ENCODE measurements around the gene ZNF500. TPM values are rescaled to one million over a fixed set of nuclear protein-coding genes. Genes with fewer than 3 reads are reported as not detected.
"Not testable (repeated sequence)": the region's sequence is repeated elsewhere in the genome, so short reads cannot be mapped to it uniquely, and the experiment has no call there.

The ZNF500 gene
- total and polyA plus RNA-seq, 2 donors = 9.9 to 14.4 TPM

- no peak overlapping the region for H3K27ac ChIP-seq (ENCODE audit: low read depth)
- DNase-seq (ENCODE audit: extremely low spot score) = no peak
- H3K4me1 ChIP-seq (ENCODE audit: insufficient read depth) = no peaks in the 10 kb centered on the region
- 80% methylated on average over 7 of the region's 7 CpGs for WGBS
- H3K36me3 ChIP-seq (ENCODE audit: insufficient read depth) = no peaks in the 10 kb centered on the region
- no peak overlapping the region for H3K4me3 ChIP-seq (ENCODE audit: low read depth, low read length)
Observed at GRCh38 chr16:4788910-4789309, 21.9 kb upstream of the ZNF500 start.

GRCh38 chr16:4788489-4788889 is 21.5 kb upstream of the ZNF500 start:
- Histone ChIP-seq H3K36me3 (ENCODE audit: insufficient read depth) (no peaks in the 10 kb centered on the region), H3K4me1 (ENCODE audit: insufficient read depth) (no peaks in the 10 kb centered on the region), H3K27ac (ENCODE audit: low read depth) (no peak overlapping the region), H3K4me3 (ENCODE audit: low read depth, low read length) (no peak overlapping the region)
- no peak for DNase-seq (ENCODE audit: extremely low spot score)
- WGBS = 43% methylated on average over 9 of the region's 9 CpGs

GRCh38 chr16:4787627-4788482 is 20.9 kb upstream of the ZNF500 start, which contains the start of gene SEPTIN12:
SEPTIN12 (minus strand) TSS chr16:4788345; CDS start chr16:4787645, 700 bp downstream.
- Histone ChIP-seq H3K36me3 (ENCODE audit: insufficient read depth) (no peaks in the 10 kb centered on the region), H3K27ac (ENCODE audit: low read depth) (no peak within 1 kb of the TSS), H3K4me1 (ENCODE audit: insufficient read depth) (no peaks in the 10 kb centered on the region), H3K4me3 (ENCODE audit: low read depth, low read length) (no peak within 1 kb of the TSS)
- DNase-seq (ENCODE audit: extremely low spot score) = no peak
- 71% methylated on average over 14 of the region's 14 CpGs for WGBS

GRCh38 chr16:4787068-4787467 is 20.1 kb upstream of the ZNF500 start:
- Histone ChIP-seq H3K27ac (ENCODE audit: low read depth) (no peak overlapping the region), H3K4me3 (ENCODE audit: low read depth, low read length) (no peak overlapping the region), H3K4me1 (ENCODE audit: insufficient read depth) (no peaks in the 10 kb centered on the region), H3K36me3 (ENCODE audit: insufficient read depth) (no peaks in the 10 kb centered on the region)
- WGBS = 96% methylated on average over 8 of the region's 8 CpGs
- DNase-seq (ENCODE audit: extremely low spot score) = no peak

- 93% methylated on average over 23 of the region's 23 CpGs for WGBS
- DNase-seq (ENCODE audit: extremely low spot score) = no peak
- H3K4me1 ChIP-seq (ENCODE audit: insufficient read depth) = no peaks in the 10 kb centered on the region
Observed at GRCh38 chr16:4785758-4786433, 18.9 kb upstream of the ZNF500 start.

GRCh38 chr16:4784444-4784987 is 17.6 kb upstream of the ZNF500 start:
- not testable (repeated sequence) for H3K4me1 ChIP-seq (ENCODE audit: insufficient read depth); DNase-seq (ENCODE audit: extremely low spot score); H3K36me3 ChIP-seq (ENCODE audit: insufficient read depth); H3K27ac ChIP-seq (ENCODE audit: low read depth); H3K4me3 ChIP-seq (ENCODE audit: low read depth, low read length)
- 91% methylated on average over 14 of the region's 14 CpGs for WGBS

More at GRCh38 chr16:4785758-4786433, 18.9 kb upstream of the ZNF500 start:
- Histone ChIP-seq H3K36me3 (ENCODE audit: insufficient read depth) (no peaks in the 10 kb centered on the region), H3K4me3 (ENCODE audit: low read depth, low read length) (no peak overlapping the region), H3K27ac (ENCODE audit: low read depth) (no peak overlapping the region)

- 68% methylated on average over 16 of the region's 16 CpGs for WGBS
- DNase-seq (ENCODE audit: extremely low spot score) = no peak
- H3K27ac ChIP-seq (ENCODE audit: low read depth) = no peak overlapping the region
- H3K4me1 ChIP-seq (ENCODE audit: insufficient read depth) = no peaks in the 10 kb centered on the region
- no peak overlapping the region for H3K4me3 ChIP-seq (ENCODE audit: low read depth, low read length)
- no peaks in the 10 kb centered on the region for H3K36me3 ChIP-seq (ENCODE audit: insufficient read depth)
Observed at GRCh38 chr16:4783951-4784336, 17.0 kb upstream of the ZNF500 start.

- 86% methylated on average over 25 of the region's 25 CpGs for whole genome bisulfite sequencing
- Histone ChIP-seq H3K27ac (ENCODE audit: low read depth) (no peak overlapping the region), H3K4me1 (ENCODE audit: insufficient read depth) (no peaks in the 10 kb centered on the region), H3K36me3 (ENCODE audit: insufficient read depth) (no peaks in the 10 kb centered on the region), H3K4me3 (ENCODE audit: low read depth, low read length) (no peak overlapping the region)
- DNase-seq (ENCODE audit: extremely low spot score) = no peak
Observed at GRCh38 chr16:4783251-4783950, 16.4 kb upstream of the ZNF500 start.

GRCh38 chr16:4780235-4780634 is 13.3 kb upstream of the ZNF500 start:
- Histone ChIP-seq H3K27ac (ENCODE audit: low read depth) (no peak overlapping the region), H3K36me3 (ENCODE audit: insufficient read depth) (no peaks in the 10 kb centered on the region), H3K4me1 (ENCODE audit: insufficient read depth) (no peaks in the 10 kb centered on the region), H3K4me3 (ENCODE audit: low read depth, low read length) (no peak overlapping the region)
- no peak for DNase-seq (ENCODE audit: extremely low spot score)
- WGBS = 69% methylated on average over 4 of the region's 4 CpGs

- Histone ChIP-seq H3K27ac (ENCODE audit: low read depth) (no peak overlapping the region), H3K36me3 (ENCODE audit: insufficient read depth) (no peaks in the 10 kb centered on the region), H3K4me1 (ENCODE audit: insufficient read depth) (no peaks in the 10 kb centered on the region), H3K4me3 (ENCODE audit: low read depth, low read length) (no peak overlapping the region)
- WGBS = 87% methylated on average over 5 of the region's 5 CpGs
- no peak for DNase-seq (ENCODE audit: extremely low spot score)
Observed at GRCh38 chr16:4778050-4778392, 11.1 kb upstream of the ZNF500 start.

GRCh38 chr16:4777339-4778049 is 10.5 kb upstream of the ZNF500 start:
- WGBS = 85% methylated on average over 17 of the region's 17 CpGs
- Histone ChIP-seq H3K27ac (ENCODE audit: low read depth) (no peak overlapping the region), H3K4me1 (ENCODE audit: insufficient read depth) (no peaks in the 10 kb centered on the region), H3K36me3 (ENCODE audit: insufficient read depth) (no peaks in the 10 kb centered on the region), H3K4me3 (ENCODE audit: low read depth, low read length) (no peak overlapping the region)
- no peak for DNase-seq (ENCODE audit: extremely low spot score)

GRCh38 chr16:4776141-4776705 is 9.3 kb upstream of the ZNF500 start:
- H3K36me3 ChIP-seq (ENCODE audit: insufficient read depth) = no peaks in the 10 kb centered on the region
- H3K4me1 ChIP-seq (ENCODE audit: insufficient read depth) = no peaks in the 10 kb centered on the region
- WGBS = 96% methylated on average over 2 of the region's 2 CpGs
- no peak overlapping the region for H3K4me3 ChIP-seq (ENCODE audit: low read depth, low read length)
- no peak overlapping the region for H3K27ac ChIP-seq (ENCODE audit: low read depth)
- DNase-seq (ENCODE audit: extremely low spot score) = no peak

- DNase-seq (ENCODE audit: extremely low spot score) = no peak
- 83% methylated on average over 13 of the region's 13 CpGs for WGBS
- H3K4me3 ChIP-seq (ENCODE audit: low read depth, low read length) = no peak overlapping the region
- no peak overlapping the region for H3K27ac ChIP-seq (ENCODE audit: low read depth)
- H3K4me1 ChIP-seq (ENCODE audit: insufficient read depth) = no peaks in the 10 kb centered on the region
- H3K36me3 ChIP-seq (ENCODE audit: insufficient read depth) = no peaks in the 10 kb centered on the region
Observed at GRCh38 chr16:4775005-4775404, 8.0 kb upstream of the ZNF500 start.
